Stimulated activated naive B cell treated with anti-CD40 and anti-IgM and Interleukin-4, amounts not matched to agents 10 μg/mL and 1 μg/mL and 100 μg/mL, for 72 hours (primary cell): ENCODE measurements around the gene CEP89.
"Not testable (repeated sequence)": the region's sequence is repeated elsewhere in the genome, so short reads cannot be mapped to it uniquely, and the experiment has no call there.

Experiments used
- ATAC-seq, 2 donors: fragments of 150-1000 bp; cut with Tn5 transposase; replicated peaks; 2 replicates each; pipeline ENCODE4 v1.10.0; 2021; ENCODE audit warnings: moderate library complexity in 1 of 2
- DNase-seq: peaks from one replicate; pipeline ENCODE4 v3.0.0; 2021
- H3K27ac Mint-ChIP-seq: one replicate; pipeline ENCODE4 v1.8.0; 2022; ENCODE audit warnings: mild to moderate bottlenecking, mixed read lengths
- H3K27me3 Mint-ChIP-seq, 2 donors: one replicate each; pipeline ENCODE4 v1.8.0; 2022; ENCODE audit warnings: mixed read lengths in 2 of 2
- H3K36me3 Mint-ChIP-seq, 2 donors: one replicate each; pipeline ENCODE4 v1.8.0; 2022; ENCODE audit warnings: mixed read lengths in 2 of 2, mild to moderate bottlenecking in 1 of 2
- H3K4me1 Mint-ChIP-seq, 2 donors: one replicate each; pipeline ENCODE4 v1.8.0; 2022; ENCODE audit warnings: mixed read lengths in 2 of 2, mild to moderate bottlenecking in 1 of 2
- H3K4me3 Mint-ChIP-seq, 2 donors: one replicate each; pipeline ENCODE4 v1.8.0; 2022; ENCODE audit warnings: mild to moderate bottlenecking in 2 of 2, mixed read lengths in 2 of 2, moderate library complexity in 1 of 2
- H3K9me3 Mint-ChIP-seq, 2 donors: one replicate each; pipeline ENCODE4 v1.8.0; 2022; ENCODE audit warnings: mixed read lengths in 2 of 2, mild to moderate bottlenecking in 1 of 2

Gene CEP89

DNA sequence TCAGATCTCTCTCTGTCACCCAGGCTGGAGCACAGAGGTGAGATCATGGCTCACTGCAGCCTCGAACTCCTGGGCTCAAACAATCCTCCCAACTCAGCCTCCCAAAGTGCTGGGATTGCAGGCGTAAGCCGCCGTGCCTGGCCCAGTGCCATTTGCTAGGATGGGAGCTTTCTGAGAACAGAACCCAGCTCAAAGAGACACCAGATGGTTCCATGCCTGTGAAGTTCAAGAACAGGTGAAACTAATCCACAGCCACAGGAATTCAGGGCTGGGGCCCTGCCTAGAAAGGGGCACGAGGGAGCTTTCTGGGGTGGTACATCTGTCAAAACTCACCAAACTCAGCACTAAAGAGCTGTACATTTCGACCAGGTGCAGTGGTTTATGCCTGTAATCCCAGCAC lies 106.4 kb downstream of the CEP89 start:
- DNase-seq, result no peak
- H3K4me3 Mint-ChIP-seq, result no peak overlapping the region
- ATAC-seq, result no peak
- H3K9me3 Mint-ChIP-seq, result no peaks in the 10 kb centered on the region
- H3K27ac Mint-ChIP-seq, result no peak overlapping the region
- H3K27me3 Mint-ChIP-seq, result peaks cover 0 to 5% of the 10 kb centered on the region in 2 donors
- no peaks in the 10 kb centered on the region for H3K4me1 Mint-ChIP-seq
- no peaks in the 10 kb centered on the region for H3K36me3 Mint-ChIP-seq

GRCh38 chr19:32864318-32865007 lies 107.3 kb downstream of the CEP89 start:
- H3K36me3 Mint-ChIP-seq, result no peaks in the 10 kb centered on the region
- H3K9me3 Mint-ChIP-seq, result no peaks in the 10 kb centered on the region
- no peak overlapping the region for H3K27ac Mint-ChIP-seq
- no peaks in the 10 kb centered on the region for H3K4me1 Mint-ChIP-seq
- ATAC-seq (no peak), DNase-seq (no peak)
- H3K4me3 Mint-ChIP-seq, result no peak overlapping the region
- H3K27me3 Mint-ChIP-seq, result peaks cover 0 to 5% of the 10 kb centered on the region in 2 donors

GRCh38 chr19:32863841-32864240 lies 107.9 kb downstream of the CEP89 start:
- Mint-ChIP-seq H3K27me3 (peaks cover 0 to 5% of the 10 kb centered on the region in 2 donors), H3K4me3 (no peak overlapping the region), H3K36me3 (no peaks in the 10 kb centered on the region), H3K27ac (no peak overlapping the region), H3K9me3 (no peaks in the 10 kb centered on the region), H3K4me1 (no peaks in the 10 kb centered on the region)
- ATAC-seq (no peak), DNase-seq (no peak)

DNA sequence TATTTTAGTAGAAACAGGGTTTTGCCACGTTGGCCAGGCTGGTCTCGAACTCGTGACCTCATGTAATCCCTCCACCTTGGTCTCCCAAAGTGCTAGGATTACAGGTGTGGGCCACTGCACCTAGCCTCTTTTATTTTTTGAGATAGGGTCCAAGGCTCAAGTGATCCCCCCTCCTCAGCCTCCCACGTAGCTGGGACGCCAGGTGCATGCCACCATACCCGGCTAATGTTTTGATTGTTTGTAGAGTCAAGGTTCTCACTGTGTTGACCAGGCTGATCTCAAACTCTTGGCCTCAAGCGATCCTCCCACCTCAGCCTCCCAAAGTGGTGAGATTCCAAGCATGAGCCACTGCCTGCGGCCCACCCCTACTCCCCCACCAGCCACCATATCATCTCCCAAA lies 108.5 kb downstream of the CEP89 start:
- DNase-seq, result no peak
- Mint-ChIP-seq H3K9me3 (no peaks in the 10 kb centered on the region), H3K27ac (no peak overlapping the region), H3K27me3 (peaks cover 0 to 5% of the 10 kb centered on the region in 2 donors), H3K4me1 (no peaks in the 10 kb centered on the region), H3K36me3 (no peaks in the 10 kb centered on the region), H3K4me3 (no peak overlapping the region)
- ATAC-seq, result no peak

DNA sequence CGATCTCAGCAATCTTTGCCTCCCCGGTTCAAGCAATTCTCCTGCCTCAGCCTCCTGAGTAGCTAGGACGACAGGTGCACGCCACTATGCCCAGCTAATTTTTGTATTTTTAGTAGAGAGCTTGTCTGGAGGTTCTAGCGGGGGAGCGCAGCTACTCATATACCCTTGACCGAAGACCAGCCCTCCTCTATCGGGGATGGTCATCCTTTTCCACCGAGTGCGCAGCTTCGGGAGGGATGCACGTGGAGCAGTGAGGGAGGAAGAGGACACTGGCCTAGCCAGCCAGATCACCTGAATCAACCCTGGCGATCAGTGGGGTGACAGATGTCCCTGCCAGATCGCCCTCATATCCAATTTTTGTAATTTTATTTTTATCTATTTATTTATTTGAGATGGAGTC lies 109.0 kb downstream of the CEP89 start:
- no peak overlapping the region for H3K4me3 Mint-ChIP-seq

DNA sequence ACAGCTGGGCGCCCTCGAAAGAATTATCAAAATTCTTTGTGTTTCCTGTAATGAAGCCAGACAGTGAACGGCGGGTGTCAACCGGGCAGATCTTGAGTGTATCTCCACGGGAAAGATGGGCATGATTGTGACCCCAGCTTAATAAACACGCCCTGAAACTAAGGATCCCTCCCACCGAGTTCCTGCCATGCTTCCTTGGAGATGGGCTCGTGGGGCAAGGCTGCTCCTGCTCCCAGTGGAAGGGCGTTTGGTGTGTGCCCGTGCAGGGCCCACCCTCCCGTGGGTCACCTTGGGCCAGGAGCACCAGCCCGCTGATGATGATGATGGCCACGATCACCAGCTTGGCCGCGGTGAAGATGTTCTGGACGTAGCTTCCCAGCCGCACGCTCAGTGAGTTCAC lies 109.6 kb downstream of the CEP89 start:
- Mint-ChIP-seq H3K9me3 (no peaks in the 10 kb centered on the region), H3K4me3 (no peak overlapping the region), H3K4me1 (no peaks in the 10 kb centered on the region), H3K27ac (no peak overlapping the region), H3K36me3 (no peaks in the 10 kb centered on the region), H3K27me3 (peaks cover 0 to 5% of the 10 kb centered on the region in 2 donors)
- DNase-seq, result no peak
- ATAC-seq, result no peak

More for the DNA sequence above, 109.0 kb downstream of the CEP89 start:
- no peak for DNase-seq
- no peaks in the 10 kb centered on the region for H3K4me1 Mint-ChIP-seq
- H3K36me3 Mint-ChIP-seq, result no peaks in the 10 kb centered on the region
- peaks cover 0 to 5% of the 10 kb centered on the region in 2 donors for H3K27me3 Mint-ChIP-seq
- no peak for ATAC-seq
- H3K9me3 Mint-ChIP-seq, result no peaks in the 10 kb centered on the region
- no peak overlapping the region for H3K27ac Mint-ChIP-seq

DNA sequence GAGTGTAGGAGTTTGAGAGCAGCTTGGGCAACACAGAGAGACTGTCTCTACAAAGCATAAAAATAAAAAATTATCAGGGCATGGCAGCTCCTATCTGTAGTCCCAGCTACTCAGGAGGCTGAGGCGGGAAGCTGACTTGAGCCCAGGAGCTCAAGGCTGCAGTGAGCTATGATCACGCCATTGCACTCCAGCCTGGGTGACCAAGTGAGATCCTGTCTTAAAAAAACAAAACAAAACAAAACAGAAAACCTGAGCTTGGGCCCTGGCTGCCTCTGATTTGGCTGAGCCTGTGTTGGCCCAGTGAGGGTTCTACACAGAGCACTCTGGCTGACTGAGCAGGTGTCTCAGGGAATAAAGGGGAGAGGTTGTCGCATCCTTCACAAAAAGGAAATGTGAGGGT lies 110.2 kb downstream of the CEP89 start:
- DNase-seq (no peak), ATAC-seq (no peak)
- no peaks in the 10 kb centered on the region for H3K9me3 Mint-ChIP-seq
- H3K27ac Mint-ChIP-seq, result no peak overlapping the region
- no peak overlapping the region for H3K4me3 Mint-ChIP-seq
- H3K4me1 Mint-ChIP-seq, result no peaks in the 10 kb centered on the region
- no peaks in the 10 kb centered on the region for H3K27me3 Mint-ChIP-seq
- no peaks in the 10 kb centered on the region for H3K36me3 Mint-ChIP-seq

DNA sequence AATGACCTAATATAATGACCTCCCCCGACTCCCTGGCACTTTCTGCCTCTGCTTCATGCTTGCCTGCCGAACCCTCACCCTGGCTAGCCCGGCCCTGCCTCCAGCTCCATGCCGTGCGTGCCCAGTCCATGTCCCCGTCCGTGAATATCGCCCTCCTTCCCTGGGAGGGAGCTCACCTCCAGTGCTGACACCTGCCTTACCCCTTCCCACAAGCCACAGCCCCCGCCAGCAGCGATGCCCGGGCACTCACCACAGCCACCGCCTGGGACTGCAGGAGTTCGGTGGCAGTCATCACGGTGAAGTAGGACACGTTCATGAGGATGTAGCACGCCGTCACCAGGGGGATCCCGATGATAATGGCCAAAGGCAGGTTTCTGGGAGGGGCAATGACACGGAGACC lies 112.2 kb downstream of the CEP89 start:
- H3K9me3 Mint-ChIP-seq, result no peaks in the 10 kb centered on the region
- ATAC-seq (no peak), DNase-seq (no peak)
- H3K4me3 Mint-ChIP-seq, result no peak overlapping the region
- H3K4me1 Mint-ChIP-seq, result no peaks in the 10 kb centered on the region
- H3K27me3 Mint-ChIP-seq, result no peaks in the 10 kb centered on the region
- H3K27ac Mint-ChIP-seq, result no peak overlapping the region
- H3K36me3 Mint-ChIP-seq, result no peaks in the 10 kb centered on the region

- H3K27ac Mint-ChIP-seq, result no peak overlapping the region
These were observed 113.2 kb downstream of the CEP89 start for GRCh38 chr19:32858559-32858958.

DNA sequence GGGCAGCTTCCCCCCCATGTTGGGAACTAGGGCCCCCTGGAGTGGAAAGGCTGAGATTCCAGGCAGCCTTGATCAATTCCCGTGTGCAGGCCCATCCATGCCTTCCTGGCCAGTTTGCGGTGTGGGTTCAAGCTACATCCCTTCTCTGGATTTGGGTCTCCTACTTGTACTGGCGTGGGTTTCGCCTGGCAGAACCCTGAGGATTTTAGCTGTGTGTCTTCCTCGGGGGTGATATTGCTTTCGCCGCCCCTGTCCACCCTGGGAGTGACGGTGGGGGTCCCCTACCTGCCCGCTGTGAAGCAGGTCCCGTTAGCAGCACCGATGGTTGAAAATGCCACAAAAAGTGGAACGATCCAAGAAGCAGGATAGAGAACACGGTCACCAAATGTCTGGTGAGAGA lies 113.6 kb downstream of the CEP89 start:
- Mint-ChIP-seq H3K4me1 (no peaks in the 10 kb centered on the region), H3K27me3 (no peaks in the 10 kb centered on the region), H3K9me3 (no peaks in the 10 kb centered on the region), H3K27ac (no peak overlapping the region), H3K4me3 (no peak overlapping the region), H3K36me3 (no peaks in the 10 kb centered on the region)
- DNase-seq, result no peak
- ATAC-seq, result no peak

More at GRCh38 chr19:32858559-32858958, 113.2 kb downstream of the CEP89 start:
- Mint-ChIP-seq H3K9me3 (no peaks in the 10 kb centered on the region), H3K36me3 (no peaks in the 10 kb centered on the region), H3K4me1 (no peaks in the 10 kb centered on the region), H3K27me3 (no peaks in the 10 kb centered on the region), H3K4me3 (no peak overlapping the region)
- DNase-seq (no peak), ATAC-seq (no peak)

DNA sequence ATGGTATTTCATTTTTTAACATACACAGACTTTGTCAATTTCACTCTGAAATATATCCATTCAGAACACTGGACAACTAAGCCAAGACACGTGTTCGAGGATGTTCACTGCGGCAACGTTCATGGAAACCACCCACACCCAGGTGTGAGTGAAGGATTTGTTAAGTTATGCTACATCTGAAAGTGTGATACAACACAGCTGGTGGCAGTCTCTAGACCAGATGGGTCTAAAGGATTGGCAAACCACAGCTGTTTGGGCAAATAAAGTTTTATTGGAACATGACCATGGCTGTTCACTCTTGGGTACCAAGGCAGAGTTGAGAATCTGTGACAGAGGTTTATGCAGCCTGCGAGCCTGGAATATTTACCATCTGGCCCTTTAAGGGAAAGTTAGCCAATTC lies 114.2 kb downstream of the CEP89 start:
- ATAC-seq (no peak), DNase-seq (no peak)
- Mint-ChIP-seq H3K9me3 (no peaks in the 10 kb centered on the region), H3K4me3 (no peak overlapping the region), H3K27me3 (no peaks in the 10 kb centered on the region), H3K27ac (no peak overlapping the region), H3K4me1 (no peaks in the 10 kb centered on the region), H3K36me3 (no peaks in the 10 kb centered on the region)

DNA sequence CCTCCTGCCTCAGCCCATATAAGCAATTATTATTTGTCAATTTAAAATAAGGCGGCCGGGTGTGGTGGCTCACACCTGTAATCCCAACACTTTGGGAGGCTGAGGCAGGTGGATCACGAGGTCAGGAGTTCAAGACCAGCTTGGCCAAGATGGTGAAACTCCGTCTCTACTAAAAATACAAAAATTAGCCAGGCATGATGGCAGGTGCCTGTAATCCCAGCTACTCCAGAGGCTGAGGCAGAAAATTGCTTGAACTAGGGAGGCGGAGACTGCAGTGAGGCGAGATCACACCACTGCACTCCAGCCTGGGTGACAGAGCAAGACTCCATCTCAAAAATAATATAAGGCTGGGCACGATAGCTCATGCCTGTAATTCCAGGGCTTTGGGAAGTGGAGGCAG lies 114.9 kb downstream of the CEP89 start:
- H3K9me3 Mint-ChIP-seq, H3K4me3 Mint-ChIP-seq, H3K36me3 Mint-ChIP-seq, H3K27me3 Mint-ChIP-seq, ATAC-seq, H3K27ac Mint-ChIP-seq, H3K4me1 Mint-ChIP-seq, DNase-seq: not testable (repeated sequence)

GRCh38 chr19:32852216-32852615 lies 119.5 kb downstream of the CEP89 start:
- H3K27me3 Mint-ChIP-seq, result no peaks in the 10 kb centered on the region
- H3K4me3 Mint-ChIP-seq, result no peak overlapping the region
- no peak overlapping the region for H3K27ac Mint-ChIP-seq
- no peaks in the 10 kb centered on the region for H3K4me1 Mint-ChIP-seq
- H3K9me3 Mint-ChIP-seq, result peaks cover under 1 to 3% of the 10 kb centered on the region in 2 donors
- H3K36me3 Mint-ChIP-seq, result peaks cover 0 to under 1% of the 10 kb centered on the region in 2 donors
- ATAC-seq, result no peak
- no peak for DNase-seq

DNA sequence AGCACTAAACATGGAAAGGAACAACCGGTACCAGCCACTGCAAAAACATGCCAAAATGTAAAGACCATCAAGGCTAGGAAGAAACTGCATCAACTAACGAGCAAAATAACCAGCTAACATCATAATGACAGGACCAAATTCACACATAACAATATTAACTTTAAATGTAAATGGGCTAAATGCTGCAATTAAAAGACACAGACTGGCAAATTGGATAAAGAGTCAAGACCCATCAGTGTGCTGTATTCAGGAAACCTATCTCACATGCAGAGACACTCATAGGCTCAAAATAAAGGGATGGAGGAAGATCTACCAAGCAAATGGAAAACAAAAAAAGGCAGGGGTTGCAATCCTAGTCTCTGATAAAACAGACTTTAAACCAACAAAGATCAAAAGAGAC lies 123.7 kb downstream of the CEP89 start:
- H3K4me3 Mint-ChIP-seq, H3K9me3 Mint-ChIP-seq, DNase-seq, H3K4me1 Mint-ChIP-seq, H3K27me3 Mint-ChIP-seq, H3K36me3 Mint-ChIP-seq, ATAC-seq, H3K27ac Mint-ChIP-seq: not testable (repeated sequence)

- no peak overlapping the region for H3K27ac Mint-ChIP-seq
- peaks cover 19 to 25% of the 10 kb centered on the region in 2 donors for H3K9me3 Mint-ChIP-seq
- no peak overlapping the region for H3K4me3 Mint-ChIP-seq
- no peak for ATAC-seq
- H3K27me3 Mint-ChIP-seq, result peaks cover 0 to 6% of the 10 kb centered on the region in 2 donors
- H3K36me3 Mint-ChIP-seq, result peaks cover 13 to 26% of the 10 kb centered on the region in 2 donors
- H3K4me1 Mint-ChIP-seq, result no peaks in the 10 kb centered on the region
- no peak for DNase-seq
These were observed 128.0 kb downstream of the CEP89 start for GRCh38 chr19:32843716-32844245.
